Colonic mucosa (tissue), 4 donors: ENCODE measurements around the gene APBB1IP. TPM values are rescaled to one million over a fixed set of nuclear protein-coding genes. Genes with fewer than 3 reads are reported as not detected.

ENCODE experiments used
- DNase-seq: peaks from one replicate; pipeline ENCODE4 v3.0.0-alpha.2; 2020
- H3K27ac ChIP-seq: fragments of 200-600 bp; one replicate; pipeline ENCODE4 v1.8.0; 2021
- H3K27me3 ChIP-seq: fragments of 200-600 bp; one replicate; pipeline ENCODE4 v1.8.0; 2021
- H3K36me3 ChIP-seq: fragments of 200-600 bp; one replicate; pipeline ENCODE4 v1.8.0; 2021
- H3K4me1 ChIP-seq: fragments of 200-600 bp; one replicate; pipeline ENCODE4 v1.8.0; 2021; ENCODE audit warnings: mild to moderate bottlenecking
- H3K4me3 ChIP-seq: fragments of 200-600 bp; one replicate; pipeline ENCODE4 v1.8.0; 2021
- H3K9ac ChIP-seq, 2 donors: one replicate each; pipeline ENCODE4 v1.7.0; 2013; ENCODE audit warnings: control low read depth in 2 of 2, low read depth in 2 of 2, low read length in 2 of 2
- H3K9me3 ChIP-seq: fragments of 200-600 bp; one replicate; pipeline ENCODE4 v1.8.0; 2021
- CTCF ChIP-seq: fragments of 200-600 bp; IDR thresholded peaks from one replicate; pipeline ENCODE4 v1.8.0; 2022; ENCODE audit warnings: antibody characterized with exemption, mild to moderate bottlenecking
- intact Hi-C: fragments of 100-400 bp; cut with DNase I; formaldehyde crosslinking; loops from one replicate; pipeline ENCODE4 v1.14.1; 2022
- total RNA-seq, 2 donors: library from RNA; stranded (reverse); fragmentation: NEBNext Ultra II Directional in 1 of 2; extraction: Animal tissue kit (Norgen Biotek cat#: 25700) in 1 of 2; gene quantifications; one replicate each; pipeline ENCODE4 v1.2.1, GENCODE V29; 2021
- donor health status: healthy.
- donor health status: DM: no; HTN: no; CAD: no.
- donor health status: DM: no; HTN: no; CAD: no.

The APBB1IP gene
- total RNA-seq, 2 donors from 2014 or later, result 2.1 to 2.8 TPM

- DNase-seq, result no peak
- Histone ChIP-seq H3K36me3 (no peaks in the 10 kb centered on the region), H3K9ac (no peak overlapping the region), H3K9me3 (no peaks in the 10 kb centered on the region), H3K27ac (no peak overlapping the region), H3K27me3 (no peaks in the 10 kb centered on the region), H3K4me3 (no peak overlapping the region), H3K4me1 (no peaks in the 10 kb centered on the region)
- intact Hi-C loops, result no loop called here
- no peak for TF ChIP-seq CTCF
Observed at GRCh38 chr10:26422977-26423376, 15.2 kb upstream of the APBB1IP start.

GRCh38 chr10:26423722-26424121 is 14.4 kb upstream of the APBB1IP start:
- Histone ChIP-seq H3K4me3 (no peak overlapping the region), H3K9me3 (no peaks in the 10 kb centered on the region), H3K36me3 (no peaks in the 10 kb centered on the region), H3K9ac (no peak overlapping the region), H3K27me3 (no peaks in the 10 kb centered on the region), H3K27ac (no peak overlapping the region), H3K4me1 (no peaks in the 10 kb centered on the region)
- no peak for TF ChIP-seq CTCF
- intact Hi-C loops, result no loop called here
- no peak for DNase-seq

GRCh38 chr10:26430641-26431163 is 7.4 kb upstream of the APBB1IP start:
- no peaks in the 10 kb centered on the region for H3K4me1 ChIP-seq
- no peaks in the 10 kb centered on the region for H3K9me3 ChIP-seq
- TF ChIP-seq CTCF, result no peak
- no peaks in the 10 kb centered on the region for H3K36me3 ChIP-seq
- no peak overlapping the region for H3K4me3 ChIP-seq
- intact Hi-C loops, result no loop called here
- H3K27ac ChIP-seq, result peak overlapping the region; percentile 2
- no peaks in the 10 kb centered on the region for H3K27me3 ChIP-seq
- DNase-seq, result no peak
- no peak overlapping the region for H3K9ac ChIP-seq

GRCh38 chr10:26432938-26433337 is 5.2 kb upstream of the APBB1IP start:
- no peak for TF ChIP-seq CTCF
- Histone ChIP-seq H3K36me3 (no peaks in the 10 kb centered on the region), H3K27me3 (no peaks in the 10 kb centered on the region), H3K9me3 (no peaks in the 10 kb centered on the region), H3K4me1 (no peaks in the 10 kb centered on the region), H3K27ac (no peak overlapping the region), H3K9ac (no peak overlapping the region), H3K4me3 (no peak overlapping the region)
- DNase-seq, result no peak
- intact Hi-C loops, result no loop called here

- Histone ChIP-seq H3K9ac (no peak overlapping the region), H3K4me3 (no peak overlapping the region), H3K27me3 (no peaks in the 10 kb centered on the region), H3K27ac (no peak overlapping the region), H3K4me1 (no peaks in the 10 kb centered on the region), H3K36me3 (no peaks in the 10 kb centered on the region), H3K9me3 (no peaks in the 10 kb centered on the region)
- intact Hi-C loops, result no loop called here
- DNase-seq, result no peak
- no peak for TF ChIP-seq CTCF
Observed at GRCh38 chr10:26435852-26436251, 2.3 kb upstream of the APBB1IP start.
